HG03378 (cell line): ENCODE data around the gene PM20D1.

Source experiments
- ATAC-seq: cut with Tn5 transposase; IDR thresholded peaks from one replicate; pipeline ENCODE4 v1.9.1; 2021; ENCODE audit warnings: mild to moderate bottlenecking, moderate library complexity; ENCODE audit not compliant: unreplicated experiment

Gene PM20D1

GRCh38 chr1:205780335-205780734 is 69.6 kb downstream of the PM20D1 start:
- no peak for ATAC-seq
